ENCODE measurements around the gene BTRC. TPM values are rescaled to one million over a fixed set of nuclear protein-coding genes. Genes with fewer than 3 reads are reported as not detected.

The BTRC gene
- total and polyA plus RNA-seq, 2 donors (not counting 3 experiments of a cell fraction or from before 2014, with no cell fraction given), result 11.6 to 18.5 TPM

GRCh38 chr10:101375076-101375475 is 21.1 kb downstream of the BTRC start:
- FAIRE-seq (no peak), DNase-seq (ENCODE audit: low read depth, low spot score) (no peak)
- no peaks in the 10 kb centered on the region for H4K20me1 ChIP-seq (replicated peaks; ENCODE audit: control insufficient read depth, extremely low read depth, insufficient read depth, low read length)
- H3K9ac ChIP-seq (replicated peaks; ENCODE audit: extremely low read depth, insufficient read depth, low read length), result no peak overlapping the region
- H3K36me3 ChIP-seq (ENCODE audit: control insufficient read depth in 2 of 2, extremely low read depth in 1 of 2, insufficient read depth in 2 of 2, low read length in 2 of 2), result no peaks in the 10 kb centered on the region
- no peak overlapping the region for H3K4me2 ChIP-seq (ENCODE audit: insufficient read depth, low read length)
- H3K9me1 ChIP-seq (replicated peaks; ENCODE audit: control insufficient read depth, extremely low read depth, insufficient read depth, low read length), result no peaks in the 10 kb centered on the region
- intact Hi-C loops (cut with micrococcal nuclease) (no loop called here), dilution Hi-C loops (cut with MboI; ENCODE audit: extremely low pct_ligation_motif_present, low sequenced_read_pairs) (no loop called here)
- no peak overlapping the region for H3K27ac ChIP-seq (ENCODE audit: insufficient read depth, low read depth, low read length)
- ChIA-PET CTCF (no interaction called here), POLR2A (no interaction called here)
- H2AFZ ChIP-seq (ENCODE audit: low read depth, low read length), result no peak overlapping the region
- H3K9me3 ChIP-seq (replicated peaks; ENCODE audit: control insufficient read depth, insufficient read depth, low read length), result no peaks in the 10 kb centered on the region
- peaks cover under 1% of the 10 kb centered on the region for H3K79me2 ChIP-seq (ENCODE audit: control insufficient read depth, insufficient read depth, low read length)
- no peaks in the 10 kb centered on the region for H3K27me3 ChIP-seq (ENCODE audit: control insufficient read depth in 2 of 2, insufficient read depth in 2 of 2, low read length in 2 of 2)
- H3K4me3 ChIP-seq (replicated peaks in 1 of 3; ENCODE audit: insufficient read depth in 1 of 3, low read depth in 1 of 3, low read length in 3 of 3), result no peak overlapping the region
- no TSS peak for BruUV-seq (replicated peaks)
- TF ChIP-seq JUN (IDR thresholded peaks at IDR 0.05; ENCODE audit: borderline replicate concordance, insufficient read depth, insufficient read length, low read depth), result no peak
- no peak for TF ChIP-seq POLR2A (IDR thresholded peaks at IDR 0.05; ENCODE audit: low read depth, low read length)
- TF ChIP-seq POLR2AphosphoS5 (IDR thresholded peaks at IDR 0.05; ENCODE audit: insufficient read depth, low read depth, low read length), result no peak
- no peak for TF ChIP-seq CTCF (IDR thresholded peaks at IDR 0.05; ENCODE audit: extremely low read depth in 1 of 2, insufficient read depth in 1 of 2, low read depth in 1 of 2, low read length in 2 of 2)
- no peak for TF ChIP-seq EZH2 (IDR thresholded peaks at IDR 0.05; ENCODE audit: borderline replicate concordance, low read depth, low read length, severe bottlenecking)
- TF ChIP-seq MYC (IDR thresholded peaks at IDR 0.05; ENCODE audit: low read depth, low read length), result no peak
- TF ChIP-seq MAX (IDR thresholded peaks at IDR 0.05; ENCODE audit: insufficient read depth, insufficient read length), result no peak
- no peak for TF ChIP-seq FOS (IDR thresholded peaks at IDR 0.05; ENCODE audit: borderline replicate concordance, insufficient read depth, low read length)
- no peak for TF ChIP-seq GATA2 (IDR thresholded peaks at IDR 0.05; ENCODE audit: insufficient read depth, insufficient read length, low read depth, low read length)
- H3K4me1 ChIP-seq (ENCODE audit: control insufficient read depth, extremely low read depth, insufficient read depth, low read length), result no peaks in the 10 kb centered on the region
